HepG2 (cell line): ENCODE measurements around the gene ZNF280A. TPM values are rescaled to one million over a fixed set of nuclear protein-coding genes. Genes with fewer than 3 reads are reported as not detected.

Experiments used
- FOXA3 ChIP-seq: IDR thresholded peaks from 2 replicates; pipeline ENCODE4 v1.6.1; 2016; ENCODE audit warnings: missing genetic modification reagents, missing compliant biosample characterization
- HDAC2 ChIP-seq: sonication (generic); formaldehyde crosslinking; IDR thresholded peaks from 2 replicates; pipeline ENCODE4 v1.4.0; 2020; ENCODE audit warnings: missing genetic modification reagents
- HNF4G ChIP-seq, 2 experiments: sonication (generic) in 1 of 2; formaldehyde crosslinking in 1 of 2; IDR thresholded peaks; 2 replicates each; pipeline versions ENCODE4 v1.4.0 to v1.6.1; 2011 to 2020; ENCODE audit warnings: borderline replicate concordance in 2 of 2, low read depth in 2 of 2, mild to moderate bottlenecking in 2 of 2, low read length in 1 of 2, missing genetic modification reagents in 1 of 2, moderate library complexity in 1 of 2
- MIER3 ChIP-seq: IDR thresholded peaks from 2 replicates; pipeline ENCODE4 v1.6.1; 2016; ENCODE audit warnings: missing compliant biosample characterization, borderline replicate concordance
- POLR2G ChIP-seq: fragments of 200-400 bp; formaldehyde crosslinking; IDR thresholded peaks from 2 replicates; pipeline ENCODE4 v1.6.1; 2018; ENCODE audit warnings: mild to moderate bottlenecking, low read depth, low read length, moderate library complexity
- SKI ChIP-seq: fragments of 450-650 bp; IDR thresholded peaks from one replicate; pipeline ENCODE4 v1.6.1; 2018; ENCODE audit warnings: mild to moderate bottlenecking; ENCODE audit not compliant: partially characterized antibody
- SUZ12 ChIP-seq: fragments of 150-350 bp; IDR thresholded peaks from 2 replicates; pipeline ENCODE4 v1.6.1; 2014; ENCODE audit warnings: low read depth, low read length
- TCF7L2 ChIP-seq: IDR thresholded peaks from 2 replicates; pipeline ENCODE4 v1.6.1; 2011; ENCODE audit warnings: mild to moderate bottlenecking, low read depth, low read length, moderate library complexity
- ZNF451 ChIP-seq: sonication (generic); formaldehyde crosslinking; IDR thresholded peaks from 2 replicates; pipeline ENCODE4 v1.5.0; 2020; ENCODE audit warnings: mild to moderate bottlenecking, missing genetic modification reagents
- ZNF883 ChIP-seq: sonication (generic); formaldehyde crosslinking; IDR thresholded peaks from 2 replicates; pipeline ENCODE4 v1.5.1; 2020; ENCODE audit warnings: mild to moderate bottlenecking, missing genetic modification reagents; ENCODE audit errors: not compliant biosample characterization
- polyA plus RNA-seq, 8 experiments: library from polyadenylated mRNA; depleted of rRNA in 3 of 8; stranded (reverse) in 7 of 8; unstranded in 1 of 8; fragments of >200 nt; fragmentation: Illumina TruSeq in 4 of 8; extraction: Trizol in 4 of 8; gene quantifications; 2 replicates each; pipeline versions ENCODE4 v1.2.1 to v1.2.3, GENCODE V29; 2011 to 2016; ENCODE audit warnings: low read depth in 4 of 8, missing spikeins in 1 of 8, mixed read lengths in 1 of 8; ENCODE audit not compliant: insufficient read depth in 1 of 8
- total RNA-seq, 5 experiments: library from RNA; depleted of rRNA; stranded (reverse); fragments of >200 nt; fragmentation: Illumina TruSeq; extraction: Trizol; gene quantifications; 2 replicates each; pipeline ENCODE4 v1.2.3, GENCODE V29; 2016; ENCODE audit warnings: low read depth in 1 of 5
- TF ChIP-seq, protein P1 (sequence below): sonication (generic); formaldehyde crosslinking; IDR thresholded peaks from 2 replicates; pipeline ENCODE4 v1.5.1; 2020; ENCODE audit warnings: mild to moderate bottlenecking, missing genetic modification reagents, moderate library complexity
- TF ChIP-seq, protein P2 (sequence below): sonication (generic); formaldehyde crosslinking; IDR thresholded peaks from 2 replicates; pipeline ENCODE4 v1.4.0; 2020; ENCODE audit warnings: missing genetic modification reagents
- TF ChIP-seq, protein P3 (sequence below): sonication (generic); formaldehyde crosslinking; IDR thresholded peaks from 2 replicates; pipeline ENCODE4 v1.8.1; 2022; ENCODE audit warnings: low read depth, mild to moderate bottlenecking, missing genetic modification reagents
- TF ChIP-seq, protein P4 (sequence below): sonication (generic); formaldehyde crosslinking; IDR thresholded peaks from 2 replicates; pipeline ENCODE4 v1.4.0; 2020; ENCODE audit warnings: missing genetic modification reagents
- TF ChIP-seq, protein P5 (sequence below): sonication (generic); formaldehyde crosslinking; IDR thresholded peaks from 2 replicates; pipeline ENCODE4 v1.8.0; 2022; ENCODE audit warnings: missing genetic modification reagents, mild to moderate bottlenecking, borderline replicate concordance

The ZNF280A gene
- total and polyA plus RNA-seq, 2 of the 13 experiments (the other 11 are each of a cell fraction or from before 2014, with no cell fraction given) = 1.4 to 2.9 TPM

DNA sequence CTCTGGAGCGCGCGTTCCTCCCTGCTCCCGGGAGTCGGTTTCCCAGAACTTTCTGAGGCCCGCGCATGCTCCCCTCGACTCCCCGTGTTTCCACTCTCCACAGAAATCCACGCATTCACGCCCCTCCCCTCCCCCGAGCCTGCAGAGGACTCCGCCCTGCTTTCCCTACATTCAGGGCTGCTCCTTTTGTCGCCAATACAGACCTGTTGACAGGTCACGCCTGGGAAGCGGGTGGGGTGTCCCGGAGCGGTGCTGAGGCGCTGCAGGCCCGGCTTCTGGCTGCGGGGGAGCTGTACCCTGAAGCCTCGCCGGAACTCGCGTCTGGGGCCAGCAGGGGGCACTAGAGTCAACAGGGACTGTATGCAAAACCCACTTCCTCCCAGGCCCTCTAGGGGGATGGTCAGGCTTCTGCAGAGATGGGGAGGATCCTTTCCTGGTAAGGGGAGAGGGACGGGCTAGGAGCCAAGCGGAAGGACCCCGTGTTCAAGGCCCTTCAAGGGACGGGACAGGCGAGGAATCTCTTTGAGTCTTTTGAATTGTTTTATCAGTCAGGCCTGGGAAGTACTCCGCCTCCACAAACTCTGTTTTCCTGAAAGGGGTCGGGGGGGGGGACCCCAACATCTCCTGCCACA is 39.0 kb upstream of the ZNF280A start, which contains the start of gene PRAME (continued):
- TF ChIP-seq, protein P1, sequence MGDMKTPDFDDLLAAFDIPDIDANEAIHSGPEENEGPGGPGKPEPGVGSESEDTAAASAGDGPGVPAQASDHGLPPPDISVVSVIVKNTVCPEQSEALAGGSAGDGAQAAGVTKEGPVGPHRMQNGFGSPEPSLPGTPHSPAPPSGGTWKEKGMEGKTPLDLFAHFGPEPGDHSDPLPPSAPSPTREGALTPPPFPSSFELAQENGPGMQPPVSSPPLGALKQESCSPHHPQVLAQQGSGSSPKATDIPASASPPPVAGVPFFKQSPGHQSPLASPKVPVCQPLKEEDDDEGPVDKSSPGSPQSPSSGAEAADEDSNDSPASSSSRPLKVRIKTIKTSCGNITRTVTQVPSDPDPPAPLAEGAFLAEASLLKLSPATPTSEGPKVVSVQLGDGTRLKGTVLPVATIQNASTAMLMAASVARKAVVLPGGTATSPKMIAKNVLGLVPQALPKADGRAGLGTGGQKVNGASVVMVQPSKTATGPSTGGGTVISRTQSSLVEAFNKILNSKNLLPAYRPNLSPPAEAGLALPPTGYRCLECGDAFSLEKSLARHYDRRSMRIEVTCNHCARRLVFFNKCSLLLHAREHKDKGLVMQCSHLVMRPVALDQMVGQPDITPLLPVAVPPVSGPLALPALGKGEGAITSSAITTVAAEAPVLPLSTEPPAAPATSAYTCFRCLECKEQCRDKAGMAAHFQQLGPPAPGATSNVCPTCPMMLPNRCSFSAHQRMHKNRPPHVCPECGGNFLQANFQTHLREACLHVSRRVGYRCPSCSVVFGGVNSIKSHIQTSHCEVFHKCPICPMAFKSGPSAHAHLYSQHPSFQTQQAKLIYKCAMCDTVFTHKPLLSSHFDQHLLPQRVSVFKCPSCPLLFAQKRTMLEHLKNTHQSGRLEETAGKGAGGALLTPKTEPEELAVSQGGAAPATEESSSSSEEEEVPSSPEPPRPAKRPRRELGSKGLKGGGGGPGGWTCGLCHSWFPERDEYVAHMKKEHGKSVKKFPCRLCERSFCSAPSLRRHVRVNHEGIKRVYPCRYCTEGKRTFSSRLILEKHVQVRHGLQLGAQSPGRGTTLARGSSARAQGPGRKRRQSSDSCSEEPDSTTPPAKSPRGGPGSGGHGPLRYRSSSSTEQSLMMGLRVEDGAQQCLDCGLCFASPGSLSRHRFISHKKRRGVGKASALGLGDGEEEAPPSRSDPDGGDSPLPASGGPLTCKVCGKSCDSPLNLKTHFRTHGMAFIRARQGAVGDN = peak; percentile 41; the same call in 1 of the 2 replicates
- TF ChIP-seq, protein P2, sequence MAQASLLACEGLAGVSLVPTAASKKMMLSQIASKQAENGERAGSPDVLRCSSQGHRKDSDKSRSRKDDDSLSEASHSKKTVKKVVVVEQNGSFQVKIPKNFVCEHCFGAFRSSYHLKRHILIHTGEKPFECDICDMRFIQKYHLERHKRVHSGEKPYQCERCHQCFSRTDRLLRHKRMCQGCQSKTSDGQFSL (CRISPR knock-in tag) = 0 out of 2 replicates have a peak, but pooled peaks have one; percentile 46
- TF ChIP-seq, protein P3, sequence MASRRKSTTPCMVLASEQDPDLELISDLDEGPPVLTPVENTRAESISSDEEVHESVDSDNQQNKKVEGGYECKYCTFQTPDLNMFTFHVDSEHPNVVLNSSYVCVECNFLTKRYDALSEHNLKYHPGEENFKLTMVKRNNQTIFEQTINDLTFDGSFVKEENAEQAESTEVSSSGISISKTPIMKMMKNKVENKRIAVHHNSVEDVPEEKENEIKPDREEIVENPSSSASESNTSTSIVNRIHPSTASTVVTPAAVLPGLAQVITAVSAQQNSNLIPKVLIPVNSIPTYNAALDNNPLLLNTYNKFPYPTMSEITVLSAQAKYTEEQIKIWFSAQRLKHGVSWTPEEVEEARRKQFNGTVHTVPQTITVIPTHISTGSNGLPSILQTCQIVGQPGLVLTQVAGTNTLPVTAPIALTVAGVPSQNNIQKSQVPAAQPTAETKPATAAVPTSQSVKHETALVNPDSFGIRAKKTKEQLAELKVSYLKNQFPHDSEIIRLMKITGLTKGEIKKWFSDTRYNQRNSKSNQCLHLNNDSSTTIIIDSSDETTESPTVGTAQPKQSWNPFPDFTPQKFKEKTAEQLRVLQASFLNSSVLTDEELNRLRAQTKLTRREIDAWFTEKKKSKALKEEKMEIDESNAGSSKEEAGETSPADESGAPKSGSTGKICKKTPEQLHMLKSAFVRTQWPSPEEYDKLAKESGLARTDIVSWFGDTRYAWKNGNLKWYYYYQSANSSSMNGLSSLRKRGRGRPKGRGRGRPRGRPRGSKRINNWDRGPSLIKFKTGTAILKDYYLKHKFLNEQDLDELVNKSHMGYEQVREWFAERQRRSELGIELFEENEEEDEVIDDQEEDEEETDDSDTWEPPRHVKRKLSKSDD (CRISPR knock-in tag) = no peak
- TF ChIP-seq POLR2G (no peak), TCF7L2 (no peak), ZNF451 (CRISPR knock-in tag) (no peak), FOXA3 (CRISPR knock-in tag) (peak; percentile 46; the same call in 1 of the 2 replicates), MIER3 (no peak), HNF4G (IDR thresholded peaks at IDR 0.05; ENCODE audit: borderline replicate concordance, low read depth, low read length) (no peak), HNF4G (CRISPR knock-in tag; IDR thresholded peaks at IDR 0.05; ENCODE audit: borderline replicate concordance, low read depth) (no peak), SUZ12 (no peak), SKI (no peak), ZNF883 (CRISPR knock-in tag) (peak; percentile 21), HDAC2 (CRISPR knock-in tag) (no peak)
- TF ChIP-seq, protein P4, sequence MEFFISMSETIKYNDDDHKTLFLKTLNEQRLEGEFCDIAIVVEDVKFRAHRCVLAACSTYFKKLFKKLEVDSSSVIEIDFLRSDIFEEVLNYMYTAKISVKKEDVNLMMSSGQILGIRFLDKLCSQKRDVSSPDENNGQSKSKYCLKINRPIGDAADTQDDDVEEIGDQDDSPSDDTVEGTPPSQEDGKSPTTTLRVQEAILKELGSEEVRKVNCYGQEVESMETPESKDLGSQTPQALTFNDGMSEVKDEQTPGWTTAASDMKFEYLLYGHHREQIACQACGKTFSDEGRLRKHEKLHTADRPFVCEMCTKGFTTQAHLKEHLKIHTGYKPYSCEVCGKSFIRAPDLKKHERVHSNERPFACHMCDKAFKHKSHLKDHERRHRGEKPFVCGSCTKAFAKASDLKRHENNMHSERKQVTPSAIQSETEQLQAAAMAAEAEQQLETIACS (CRISPR knock-in tag) = no peak
- TF ChIP-seq, protein P5, sequence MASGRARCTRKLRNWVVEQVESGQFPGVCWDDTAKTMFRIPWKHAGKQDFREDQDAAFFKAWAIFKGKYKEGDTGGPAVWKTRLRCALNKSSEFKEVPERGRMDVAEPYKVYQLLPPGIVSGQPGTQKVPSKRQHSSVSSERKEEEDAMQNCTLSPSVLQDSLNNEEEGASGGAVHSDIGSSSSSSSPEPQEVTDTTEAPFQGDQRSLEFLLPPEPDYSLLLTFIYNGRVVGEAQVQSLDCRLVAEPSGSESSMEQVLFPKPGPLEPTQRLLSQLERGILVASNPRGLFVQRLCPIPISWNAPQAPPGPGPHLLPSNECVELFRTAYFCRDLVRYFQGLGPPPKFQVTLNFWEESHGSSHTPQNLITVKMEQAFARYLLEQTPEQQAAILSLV (CRISPR knock-in tag) = no peak
